Vagina (tissue), 2 donors: ENCODE data around the gene ARL6IP1. TPM values are rescaled to one million over a fixed set of nuclear protein-coding genes. Genes with fewer than 3 reads are reported as not detected.
"Not testable (repeated sequence)": the region's sequence is repeated elsewhere in the genome, so short reads cannot be mapped to it uniquely, and the experiment has no call there.

Experiments
- DNase-seq, 2 donors: peaks; one replicate each; pipeline ENCODE4 v3.0.0-alpha.2; 2017; ENCODE audit errors: extremely low spot score in 2 of 2
- H3K27ac ChIP-seq: fragments of 200-600 bp; sonication (generic); one replicate; pipeline ENCODE4 v1.5.1; 2019
- H3K27me3 ChIP-seq: fragments of 200-600 bp; sonication (generic); one replicate; pipeline ENCODE4 v1.5.1; 2019
- H3K36me3 ChIP-seq, 2 donors: fragments of 200-600 bp; sonication (generic); one replicate each; pipeline ENCODE4 v1.5.1; 2017 to 2019
- H3K4me1 ChIP-seq: fragments of 200-600 bp; sonication (generic); one replicate; pipeline ENCODE4 v1.5.1; 2019
- H3K4me3 ChIP-seq, 2 donors: fragments of 200-600 bp; sonication (generic); 1 replicate in 1 of 2; 2 replicates in 1 of 2; pipeline ENCODE4 v1.5.1; 2016 to 2019
- H3K9me3 ChIP-seq: fragments of 200-600 bp; sonication (generic); one replicate; pipeline ENCODE4 v1.5.1; 2019
- intact Hi-C: fragments of 100-400 bp; cut with DNase I; formaldehyde crosslinking; loops from one replicate; pipeline ENCODE4 v1.15.1; 2023
- total RNA-seq: library from RNA; depleted of rRNA; stranded (reverse); fragments of >200 nt; gene quantifications from one replicate; pipeline ENCODE4 v1.2.3, GENCODE V29; 2016
- TF ChIP-seq, protein P1 (sequence below), 3 experiments: fragments of 450-650 bp in 2 of 3; fragments of 200-600 bp in 1 of 3; sonication (generic) in 1 of 3; IDR thresholded peaks; one replicate each; pipeline ENCODE4 v1.5.1; 2017 to 2019; ENCODE audit warnings: antibody characterized with exemption in 3 of 3, mild to moderate bottlenecking in 2 of 3, moderate library complexity in 2 of 3

Gene ARL6IP1
- total RNA-seq, 1 donor from 2014 or later = 103 TPM

DNA sequence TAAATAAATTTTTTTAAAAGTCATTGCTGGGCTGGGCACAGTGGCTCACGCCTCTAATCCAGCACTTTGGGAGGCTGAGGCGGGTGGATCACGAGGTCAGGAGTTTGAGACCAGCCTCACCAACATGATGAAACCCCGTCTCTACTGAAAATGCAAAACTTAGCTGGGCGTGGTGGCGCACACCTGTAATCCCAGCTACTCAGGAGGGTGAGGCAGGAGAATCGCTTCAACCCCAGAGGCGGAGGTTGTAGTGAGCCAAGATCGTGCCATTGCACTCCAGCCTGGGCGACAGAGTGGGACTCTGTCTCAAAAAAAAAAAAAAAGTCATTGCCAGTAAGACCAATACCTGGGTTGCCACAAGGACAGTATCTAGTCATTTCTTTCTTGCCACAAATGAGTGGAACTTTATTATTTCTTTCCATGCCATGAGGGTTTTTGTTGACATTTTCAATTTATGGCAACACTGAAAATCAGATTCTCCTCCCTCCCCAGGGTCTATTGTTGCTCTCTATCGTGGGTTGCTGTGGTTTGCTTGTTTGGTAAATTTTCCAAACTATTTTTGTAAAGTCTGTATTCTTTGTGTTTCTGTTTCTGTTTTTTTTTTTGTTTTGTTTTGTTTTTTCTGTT lies 30.9 kb downstream of the ARL6IP1 start:
- intact Hi-C loops, H3K4me1 ChIP-seq: not testable (repeated sequence)

DNA sequence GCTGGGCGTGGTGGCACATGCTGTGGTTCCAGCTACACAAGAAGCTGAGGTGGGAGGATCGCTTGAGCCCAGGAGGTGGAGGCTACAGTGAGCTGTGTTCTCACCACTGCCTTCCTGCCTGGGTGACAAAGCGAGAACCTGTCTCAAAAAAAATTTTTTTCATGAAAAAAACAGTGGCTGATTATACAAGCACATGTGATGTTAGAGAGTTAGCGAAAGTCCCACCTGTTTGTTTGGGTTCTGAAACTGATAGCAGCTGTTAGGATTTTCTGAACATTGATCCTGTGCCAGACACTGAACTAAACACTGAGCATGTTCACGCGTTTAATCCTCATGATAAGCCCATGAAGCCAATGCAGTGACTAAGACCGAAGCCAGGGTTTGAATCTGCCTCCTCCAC lies 34.1 kb downstream of the ARL6IP1 start:
- intact Hi-C loops, H3K27me3 ChIP-seq, H3K4me1 ChIP-seq, H3K9me3 ChIP-seq, H3K27ac ChIP-seq, DNase-seq, H3K36me3 ChIP-seq, H3K4me3 ChIP-seq: not testable (repeated sequence)

More for the DNA sequence above, 30.9 kb downstream of the ARL6IP1 start:
- not testable (repeated sequence) for H3K36me3 ChIP-seq, H3K27ac ChIP-seq, DNase-seq, H3K27me3 ChIP-seq, H3K4me3 ChIP-seq, H3K9me3 ChIP-seq

DNA sequence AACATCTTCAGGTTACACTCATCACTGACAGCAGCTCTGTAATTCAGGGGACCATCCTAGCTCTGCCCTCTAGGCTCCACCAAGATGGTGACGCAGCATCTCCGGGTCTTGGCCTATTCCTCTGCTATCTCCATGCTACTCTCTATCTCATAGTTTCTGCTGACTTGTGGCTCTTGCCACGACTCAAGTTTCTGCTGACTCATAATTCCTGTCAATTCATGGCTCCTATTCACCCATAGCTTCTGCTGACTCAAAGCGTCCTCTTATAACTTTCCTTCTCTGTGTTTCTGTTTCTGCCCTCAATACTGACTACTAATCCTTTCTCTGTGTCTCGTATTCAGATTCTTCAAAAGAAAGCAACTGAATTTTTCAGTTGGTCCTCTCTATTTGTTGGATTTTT lies 38.6 kb downstream of the ARL6IP1 start:
- DNase-seq, H3K4me3 ChIP-seq, intact Hi-C loops: not testable (repeated sequence)

DNA sequence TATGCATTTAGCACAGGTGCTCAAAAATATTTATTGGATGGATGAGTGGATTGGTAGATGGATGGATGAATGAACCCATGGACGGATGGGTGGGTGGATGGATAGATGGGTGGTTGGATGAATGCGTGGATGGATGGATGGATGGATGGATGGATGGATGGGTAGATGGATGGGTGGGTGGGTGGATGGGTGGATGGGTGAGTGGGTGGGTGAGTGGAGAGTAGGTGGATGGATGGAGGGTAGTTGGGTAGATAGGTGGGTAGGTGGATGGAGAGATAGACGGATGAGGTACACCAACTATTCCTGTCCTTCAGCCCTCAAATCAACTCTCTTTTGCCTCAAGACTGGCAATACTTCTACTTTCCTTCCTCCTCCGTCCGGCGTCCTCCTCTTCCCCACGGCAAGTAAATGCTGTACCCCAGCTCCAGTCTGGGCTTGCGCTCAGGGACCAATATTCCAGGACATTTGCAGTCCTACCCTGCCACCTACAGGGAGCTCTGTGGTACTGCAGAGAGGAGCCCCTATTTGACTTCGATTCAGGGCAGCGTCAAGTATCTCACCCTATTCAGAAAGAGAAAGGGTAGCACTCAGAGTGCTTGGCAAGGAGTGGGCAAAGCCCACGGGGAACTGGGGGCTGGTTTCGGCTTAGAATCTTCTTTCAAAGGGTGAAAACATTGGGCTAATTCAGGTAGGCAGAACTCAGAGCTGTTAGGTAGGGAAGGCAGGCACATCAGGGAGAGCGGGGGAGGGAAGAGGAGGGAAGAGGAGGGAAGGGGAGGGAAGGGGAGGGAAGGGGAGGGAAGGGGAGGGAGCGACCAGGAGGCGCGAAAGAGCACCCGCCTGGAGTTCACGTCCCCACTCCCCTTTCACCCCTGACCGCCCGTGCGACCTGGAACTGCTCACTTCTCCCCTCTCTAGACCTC lies 41.5 kb downstream of the ARL6IP1 start:
- TF ChIP-seq, protein P1, sequence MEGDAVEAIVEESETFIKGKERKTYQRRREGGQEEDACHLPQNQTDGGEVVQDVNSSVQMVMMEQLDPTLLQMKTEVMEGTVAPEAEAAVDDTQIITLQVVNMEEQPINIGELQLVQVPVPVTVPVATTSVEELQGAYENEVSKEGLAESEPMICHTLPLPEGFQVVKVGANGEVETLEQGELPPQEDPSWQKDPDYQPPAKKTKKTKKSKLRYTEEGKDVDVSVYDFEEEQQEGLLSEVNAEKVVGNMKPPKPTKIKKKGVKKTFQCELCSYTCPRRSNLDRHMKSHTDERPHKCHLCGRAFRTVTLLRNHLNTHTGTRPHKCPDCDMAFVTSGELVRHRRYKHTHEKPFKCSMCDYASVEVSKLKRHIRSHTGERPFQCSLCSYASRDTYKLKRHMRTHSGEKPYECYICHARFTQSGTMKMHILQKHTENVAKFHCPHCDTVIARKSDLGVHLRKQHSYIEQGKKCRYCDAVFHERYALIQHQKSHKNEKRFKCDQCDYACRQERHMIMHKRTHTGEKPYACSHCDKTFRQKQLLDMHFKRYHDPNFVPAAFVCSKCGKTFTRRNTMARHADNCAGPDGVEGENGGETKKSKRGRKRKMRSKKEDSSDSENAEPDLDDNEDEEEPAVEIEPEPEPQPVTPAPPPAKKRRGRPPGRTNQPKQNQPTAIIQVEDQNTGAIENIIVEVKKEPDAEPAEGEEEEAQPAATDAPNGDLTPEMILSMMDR (IDR thresholded peaks at IDR 0.05) = peak; percentile 37 to 61 (median 43)
- H3K36me3 ChIP-seq, intact Hi-C loops: not testable (repeated sequence)

More for the DNA sequence above, 38.6 kb downstream of the ARL6IP1 start:
- not testable (repeated sequence) for H3K4me1 ChIP-seq, H3K36me3 ChIP-seq, H3K27ac ChIP-seq, H3K27me3 ChIP-seq, H3K9me3 ChIP-seq

DNA sequence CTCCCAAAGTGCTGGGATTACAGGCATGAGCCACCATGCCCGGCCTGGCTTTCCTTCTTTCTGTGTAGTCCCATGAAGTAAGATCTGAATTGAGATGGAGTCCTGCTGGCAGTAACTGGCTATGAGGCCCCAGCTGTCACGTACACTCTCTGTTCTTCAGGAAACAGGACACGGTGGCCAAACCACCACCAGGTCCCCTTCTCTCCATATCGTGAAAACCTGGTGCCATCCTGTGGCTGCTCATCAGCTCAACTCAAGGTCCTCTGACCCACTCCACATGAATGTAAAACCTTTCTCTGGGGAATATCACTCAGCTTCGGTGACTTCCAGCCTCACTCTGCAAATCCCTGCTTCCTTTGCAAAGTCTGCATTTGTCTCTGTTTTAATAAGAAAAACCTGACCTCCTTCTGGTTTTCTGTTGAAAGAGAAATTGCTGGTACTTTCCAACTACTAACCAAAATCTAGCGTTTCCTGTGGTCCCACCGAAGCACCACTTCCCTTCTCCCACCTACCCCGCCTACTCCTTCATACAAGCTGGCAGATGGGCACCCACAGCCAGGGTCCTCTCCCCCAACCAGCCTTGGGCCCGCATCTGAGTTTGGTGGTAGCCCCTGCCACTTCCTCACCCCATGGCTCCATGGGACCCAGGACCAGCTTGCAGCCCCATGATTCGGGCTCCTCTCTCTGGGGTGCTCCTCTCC lies 43.2 kb downstream of the ARL6IP1 start:
- H3K27me3 ChIP-seq, H3K4me3 ChIP-seq, DNase-seq, H3K27ac ChIP-seq, H3K9me3 ChIP-seq, H3K4me1 ChIP-seq, H3K36me3 ChIP-seq, intact Hi-C loops: not testable (repeated sequence)

More for the DNA sequence above, 41.5 kb downstream of the ARL6IP1 start:
- not testable (repeated sequence) for H3K4me3 ChIP-seq, H3K27ac ChIP-seq, DNase-seq, H3K9me3 ChIP-seq, H3K27me3 ChIP-seq, H3K4me1 ChIP-seq

DNA sequence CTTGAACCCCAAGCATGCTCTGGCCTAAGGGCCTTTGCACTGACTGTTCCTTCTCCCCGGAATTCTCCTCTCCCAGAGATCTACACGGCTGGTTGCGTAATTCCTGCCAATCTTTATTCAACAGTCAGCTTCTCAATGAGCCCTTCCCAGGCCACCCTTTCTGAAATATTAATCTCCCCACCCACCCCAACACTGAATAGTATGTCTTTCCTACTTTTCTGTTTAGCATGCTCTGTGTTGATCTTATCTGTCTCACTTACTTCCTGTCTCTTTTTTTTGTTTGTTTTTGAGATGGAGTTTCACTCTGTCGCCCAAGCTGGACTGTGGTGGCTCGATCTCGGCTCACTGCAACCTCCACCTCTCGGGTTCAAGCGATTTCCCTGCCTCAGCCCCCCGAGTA lies 44.7 kb downstream of the ARL6IP1 start:
- H3K4me3 ChIP-seq, H3K27me3 ChIP-seq, H3K27ac ChIP-seq, H3K36me3 ChIP-seq, intact Hi-C loops, H3K4me1 ChIP-seq, DNase-seq, H3K9me3 ChIP-seq: not testable (repeated sequence)

DNA sequence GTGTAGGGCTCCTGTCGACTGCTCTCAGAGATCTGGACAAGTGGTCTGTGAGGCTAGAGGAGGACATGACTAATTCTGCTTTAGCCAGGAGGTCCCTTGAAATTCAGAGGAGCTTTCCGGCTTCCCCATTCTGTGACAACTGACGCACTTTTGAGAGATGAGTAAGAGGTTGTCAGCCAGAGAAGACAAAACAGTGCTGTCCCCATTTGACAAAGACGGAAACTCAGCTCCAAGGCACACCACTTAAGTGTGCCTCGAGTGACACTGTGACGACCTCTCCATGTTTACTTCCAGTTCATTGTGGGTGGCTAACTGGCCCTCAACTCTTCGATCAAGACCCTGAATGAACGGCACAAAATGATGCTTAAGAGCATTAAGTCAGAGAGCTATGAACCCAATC lies 58.5 kb downstream of the ARL6IP1 start:
- H3K4me1 ChIP-seq, H3K9me3 ChIP-seq, H3K27ac ChIP-seq, H3K36me3 ChIP-seq, intact Hi-C loops, DNase-seq, H3K4me3 ChIP-seq, H3K27me3 ChIP-seq: not testable (repeated sequence)

Other genes starting within 250 kb of the ARL6IP1 start
- gene NOMO2, start 239.5 kb downstream of the ARL6IP1 start, total RNA-seq = 58.4 TPM
- 1,238 TPM for gene RPS15A, start 11.2 kb downstream of the ARL6IP1 start, total RNA-seq
- gene SMG1, start 124.9 kb upstream of the ARL6IP1 start, total RNA-seq = 106 TPM
- gene TMC7, start 182.4 kb upstream of the ARL6IP1 start, total RNA-seq = 1.7 TPM